ENCODE data around the gene BIN2. TPM values are rescaled to one million over a fixed set of nuclear protein-coding genes. Genes with fewer than 3 reads are reported as not detected.

Gene BIN2
- total RNA-seq, 1 donor from 2014 or later: not detected

DNA sequence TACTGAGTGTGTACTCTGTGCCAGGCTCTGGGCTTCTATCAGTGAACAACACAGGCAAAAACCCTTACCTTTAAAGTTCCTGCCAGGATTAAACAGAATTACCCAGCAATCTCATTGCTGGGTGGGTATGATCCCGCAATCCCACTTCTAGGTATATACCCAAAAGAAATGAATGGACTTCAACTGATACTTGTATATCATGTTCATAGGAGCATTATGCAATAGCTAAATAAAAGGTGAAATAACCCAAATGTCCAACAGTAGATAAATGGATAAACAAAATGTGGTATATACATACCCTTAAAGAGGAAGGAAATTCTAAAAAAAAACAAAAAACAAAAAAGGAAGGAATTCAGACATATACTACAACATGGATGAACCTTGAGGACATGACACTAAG is 70.7 kb downstream of the BIN2 start:
- no peak for DNase-seq

DNA sequence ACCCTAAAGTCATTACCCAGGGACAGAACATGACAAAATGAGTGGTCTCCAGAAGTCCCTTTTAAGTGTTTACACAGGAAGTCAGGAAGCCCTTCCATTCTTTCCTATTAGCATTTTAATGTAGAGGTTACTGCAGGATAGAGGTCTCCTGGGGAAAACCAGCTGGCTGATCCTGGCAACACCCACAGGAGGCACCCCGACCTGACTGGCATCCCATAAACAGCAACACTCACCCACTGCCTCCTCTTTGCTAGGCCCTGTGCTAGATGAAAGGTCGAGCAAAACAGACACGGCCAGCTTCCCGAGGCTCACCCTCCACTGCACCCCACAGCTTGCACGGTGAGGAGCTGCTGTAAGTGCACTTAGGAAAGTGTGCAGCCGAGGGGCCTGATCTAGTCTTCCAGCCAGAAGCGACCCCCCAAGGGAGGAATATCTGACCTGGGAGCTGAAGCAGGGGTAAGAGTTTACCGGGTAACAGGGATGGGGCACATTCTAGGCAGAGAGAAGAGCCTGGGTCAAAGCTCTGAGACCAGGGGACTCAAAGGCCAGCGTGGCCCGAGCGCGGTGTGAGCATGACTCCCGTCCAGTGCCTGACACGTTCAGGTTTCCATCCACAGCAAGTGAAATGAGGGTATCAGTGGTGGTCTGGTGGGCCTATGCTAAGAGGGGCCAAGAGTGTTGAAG is 76.3 kb downstream of the BIN2 start:
- no peak for DNase-seq

DNA sequence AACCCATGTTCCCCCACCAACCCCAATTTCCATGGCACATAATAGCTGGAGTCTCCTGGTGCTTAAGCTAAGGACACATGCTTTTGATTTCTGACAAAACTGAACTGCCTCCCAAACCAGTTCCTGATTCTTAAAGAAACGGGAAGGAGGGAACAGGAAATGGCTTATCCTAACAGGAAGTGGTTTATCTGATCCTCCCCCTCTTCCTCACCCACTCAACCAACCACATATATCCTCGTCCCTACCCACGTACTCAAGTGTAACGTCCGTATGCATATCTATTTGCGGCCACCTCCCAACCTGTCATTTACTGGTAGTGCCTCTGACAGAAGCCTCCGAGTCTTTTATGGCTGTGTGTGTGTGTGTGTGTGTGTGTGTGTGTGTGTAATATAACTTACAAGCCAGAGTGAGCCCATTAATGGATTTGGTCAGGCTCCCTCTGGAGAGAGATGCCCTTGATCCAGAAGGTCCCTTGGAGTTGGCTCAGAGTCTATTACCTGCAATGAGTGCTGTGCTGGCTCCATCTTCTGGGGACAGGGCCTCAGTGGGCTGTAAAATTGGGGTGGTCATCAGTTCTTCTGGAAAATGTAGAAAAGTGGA is 77.6 kb downstream of the BIN2 start:
- peak; percentile 53 for DNase-seq

DNA sequence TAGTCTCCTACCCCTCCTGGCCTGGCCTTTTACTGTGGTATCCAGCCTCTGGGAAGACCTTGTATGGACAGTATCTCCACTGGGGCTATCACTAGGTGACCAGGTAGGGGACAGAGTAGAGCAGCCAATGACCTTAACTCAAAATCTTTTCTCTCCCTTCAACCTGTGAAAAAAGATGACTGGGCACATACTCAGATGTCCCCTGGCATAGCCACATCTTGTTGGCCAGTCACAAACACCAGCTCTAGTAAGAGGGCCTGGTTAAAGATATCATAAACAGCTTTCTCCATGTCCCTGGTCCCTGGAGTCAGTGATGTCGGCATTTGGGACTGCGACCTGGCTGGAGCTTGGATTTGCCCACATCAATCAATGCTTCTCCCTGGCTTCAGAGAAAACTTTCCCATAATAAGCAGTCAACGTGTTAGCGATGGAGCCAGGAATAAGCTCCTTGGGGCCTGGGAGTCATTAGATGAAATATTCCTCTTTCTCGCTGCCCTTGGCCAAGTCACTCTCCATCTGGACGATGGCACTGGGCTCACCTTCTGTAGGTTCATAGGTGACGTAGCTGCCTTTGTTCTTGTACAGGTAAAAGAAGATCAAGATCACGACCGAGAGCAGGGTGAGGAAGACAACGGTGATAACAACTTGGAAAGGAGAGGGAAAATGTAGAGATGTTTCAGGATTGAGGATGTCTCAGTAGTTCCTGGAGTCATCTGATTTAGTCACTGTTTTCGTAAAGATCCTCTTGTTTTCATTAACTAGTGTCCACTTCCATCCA is 78.3 kb downstream of the BIN2 start:
- DNase-seq: no peak

DNA sequence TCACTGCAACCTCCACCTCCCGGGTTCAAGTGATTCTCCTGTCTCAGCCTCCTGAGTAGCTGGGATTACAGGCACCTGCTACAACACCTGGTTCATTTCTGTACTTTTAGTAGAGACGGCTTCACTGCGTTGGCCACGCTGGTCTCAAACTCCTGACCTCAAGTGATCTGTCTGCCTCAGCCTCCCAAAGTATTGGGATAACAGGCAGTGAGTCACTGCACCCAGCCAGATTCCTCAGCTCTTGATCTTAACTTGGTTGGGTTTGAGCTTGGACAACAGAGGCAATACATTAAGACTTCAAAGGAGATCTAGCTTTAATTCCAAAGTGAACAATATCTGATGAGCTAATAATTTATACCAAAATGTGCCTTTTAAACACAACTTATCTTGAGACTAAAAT is 79.7 kb downstream of the BIN2 start:
- no peak for DNase-seq

DNA sequence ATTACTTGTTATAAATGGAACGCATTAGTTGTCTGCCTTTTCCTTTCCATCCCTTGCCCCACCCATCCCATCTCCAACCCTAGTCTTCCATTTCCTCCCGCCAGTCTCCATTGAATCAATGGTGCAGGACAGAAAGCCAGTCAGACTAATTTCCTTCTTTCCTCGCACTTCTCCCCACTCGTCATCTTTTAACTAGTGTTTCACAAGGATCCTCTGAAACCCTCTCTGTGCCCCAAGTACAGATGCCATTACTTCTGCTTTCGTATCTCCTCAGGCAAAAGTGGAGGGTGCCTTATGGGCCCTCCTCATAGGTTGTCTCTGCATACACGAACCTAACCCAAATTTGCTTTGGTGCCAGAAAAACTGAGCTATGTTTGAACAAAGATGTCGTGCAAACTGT is 81.1 kb downstream of the BIN2 start:
- no peak for DNase-seq

DNA sequence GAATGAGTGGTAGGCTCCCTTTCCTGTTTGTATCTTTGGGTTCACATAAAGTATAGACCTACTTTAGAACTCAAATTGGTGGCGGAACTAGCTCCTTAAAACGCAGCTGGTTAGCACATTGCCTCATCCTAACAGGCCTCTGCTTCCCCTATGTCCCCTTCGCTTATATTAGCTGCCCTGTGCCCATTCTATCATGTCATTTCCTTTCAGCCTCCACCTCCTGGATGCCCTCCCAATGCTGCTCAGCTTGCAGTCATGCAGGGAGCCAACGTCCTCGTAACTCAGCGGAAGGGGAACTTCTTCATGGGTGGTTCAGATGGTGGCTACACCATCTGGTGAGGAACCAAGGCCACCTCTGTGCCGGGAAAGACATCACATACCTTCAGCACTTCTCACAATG is 81.9 kb downstream of the BIN2 start:
- no peak for DNase-seq

DNA sequence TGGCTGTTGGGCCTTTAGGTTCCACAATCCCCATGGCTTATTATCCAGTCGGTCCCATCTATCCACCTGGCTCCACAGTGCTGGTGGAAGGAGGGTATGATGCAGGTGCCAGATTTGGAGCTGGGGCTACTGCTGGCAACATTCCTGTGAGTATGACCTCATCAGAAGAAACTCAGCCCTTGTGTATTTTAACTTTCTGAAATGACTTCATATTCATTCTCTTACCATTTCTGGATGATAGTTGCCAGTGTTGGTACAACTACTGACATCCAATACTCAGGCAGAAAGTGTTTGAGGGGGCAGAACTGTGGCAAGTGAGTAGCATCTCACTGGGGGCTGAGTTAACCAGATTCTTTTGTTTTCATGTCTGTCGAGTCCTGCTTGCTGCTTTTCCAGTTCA is 83.0 kb downstream of the BIN2 start:
- DNase-seq: no peak

DNA sequence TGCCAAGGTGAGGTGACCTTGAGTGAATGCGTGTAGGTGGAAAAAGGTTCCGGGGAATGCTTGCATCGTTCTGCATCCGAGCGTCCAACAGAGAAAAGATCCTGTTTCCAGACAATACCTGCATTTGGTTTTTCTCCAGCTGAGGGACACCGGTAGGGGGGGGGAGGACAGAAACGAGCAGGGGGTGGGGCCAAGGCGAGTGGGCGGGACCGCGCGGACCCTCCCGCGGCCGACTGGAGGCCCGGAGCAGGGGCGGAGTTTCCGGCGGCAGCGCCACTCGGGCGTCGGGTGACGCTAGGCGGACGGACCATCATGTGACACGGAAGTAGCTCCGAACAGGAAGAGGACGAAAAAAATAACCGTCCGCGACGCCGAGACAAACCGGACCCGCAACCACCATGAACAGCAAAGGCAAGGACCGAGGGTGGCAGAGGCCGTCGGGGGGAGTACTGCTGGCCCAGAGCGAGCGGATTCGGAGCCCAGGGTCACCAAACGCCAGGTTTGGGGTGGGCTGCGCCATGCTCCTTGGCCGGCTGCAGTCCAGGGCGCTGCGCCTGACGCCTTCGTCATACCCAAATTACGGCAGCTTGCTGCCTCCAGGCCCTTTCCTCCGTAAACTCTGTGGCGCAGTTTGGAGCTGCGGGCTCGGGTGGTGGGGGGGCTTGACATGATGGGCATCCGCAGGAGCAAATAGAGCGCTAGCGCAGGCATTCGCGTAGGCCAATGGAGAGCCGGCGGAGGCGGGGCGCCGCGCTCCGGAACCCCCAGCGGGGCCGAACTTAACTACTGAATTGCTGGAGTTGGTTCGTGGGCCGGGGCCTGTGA is 85.3 kb downstream of the BIN2 start, which contains the start of gene DAZAP2:
Gene DAZAP2 (plus strand): TSS at position 317 of the 825 bp plus-strand sequence. CDS start 82 bp downstream, at position 399.
- peak; percentile 97 for DNase-seq

DNA sequence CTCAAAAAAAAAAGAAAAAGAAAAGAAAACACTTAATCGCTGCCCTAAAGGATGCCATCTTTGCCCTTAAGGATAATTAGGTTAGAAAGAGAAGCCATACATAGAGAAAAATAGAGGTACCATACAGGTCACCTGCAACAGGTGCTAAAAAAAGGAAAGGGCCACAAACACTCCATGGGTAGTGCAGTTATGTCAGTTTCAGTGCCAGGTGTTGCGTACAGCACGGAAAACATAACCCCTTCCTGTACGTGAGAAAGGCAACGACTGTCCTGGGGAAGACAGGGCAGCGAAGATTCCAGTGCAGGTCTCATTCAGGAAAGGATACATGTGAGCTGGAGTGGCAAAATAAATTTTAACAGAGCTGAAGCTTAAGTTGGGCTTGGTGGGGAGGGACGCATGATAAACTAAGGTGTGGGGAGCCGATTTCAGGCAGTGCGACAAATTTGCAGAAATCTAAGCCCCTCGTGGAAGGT is 85.9 kb downstream of the BIN2 start:
- peak; percentile 29 for DNase-seq

DNA sequence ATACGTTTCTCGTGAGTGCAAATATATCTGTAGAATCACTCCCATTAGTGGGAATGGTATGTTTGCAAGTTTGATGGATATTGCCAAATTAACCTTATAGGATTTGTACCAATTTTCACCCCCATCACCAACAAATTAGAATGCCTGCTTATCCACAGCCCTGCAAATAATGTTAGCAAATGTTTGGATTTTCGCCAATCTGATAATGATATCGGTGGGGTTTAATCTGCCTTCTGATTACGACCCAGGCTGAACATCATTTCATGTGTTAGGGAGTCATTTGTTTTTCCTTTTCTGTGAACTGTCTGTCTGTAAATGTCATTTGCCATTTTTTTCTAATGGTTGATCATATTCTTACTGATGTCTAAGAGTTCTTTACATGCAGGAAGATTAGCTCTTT is 89.4 kb downstream of the BIN2 start:
- no peak for DNase-seq

DNA sequence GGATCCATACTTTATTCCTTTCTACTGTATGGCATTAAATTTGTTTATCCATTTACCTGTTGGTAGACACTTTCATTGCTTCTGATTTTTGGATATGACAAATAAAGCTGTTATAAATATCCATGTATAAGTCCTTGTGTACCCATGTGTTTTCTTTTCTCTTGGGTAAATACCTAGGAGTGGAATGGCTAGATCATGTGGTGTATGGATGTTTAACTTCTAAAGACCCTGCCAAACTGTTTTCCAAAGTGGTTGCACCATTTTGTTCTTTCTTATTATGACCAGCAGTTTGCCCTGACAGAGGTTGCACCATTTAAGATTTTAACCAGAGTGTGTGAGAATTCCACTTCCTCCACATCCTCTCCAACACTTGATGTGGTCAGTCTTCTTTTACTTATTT is 91.3 kb downstream of the BIN2 start:
- no peak for DNase-seq

Other genes with a start within 250 kb of the BIN2 start
- gene CSRNP2, start 240.6 kb downstream of the BIN2 start, total RNA-seq: 28.4 and 29.3 TPM in 2 replicates
- gene TFCP2, start 151.0 kb downstream of the BIN2 start, total RNA-seq: 10.9 and 20.8 TPM in 2 replicates
- gene POU6F1, start 106.1 kb downstream of the BIN2 start, total RNA-seq: 2.6 and 4.8 TPM in 2 replicates
- gene DAZAP2, start 85.3 kb downstream of the BIN2 start, total RNA-seq: 78.6 and 129 TPM in 2 replicates
- 15.1 and 24.0 TPM in 2 replicates for gene SMAGP, start 53.8 kb downstream of the BIN2 start, total RNA-seq
- not detected in 2 replicates for gene CELA1, start 22.5 kb upstream of the BIN2 start, total RNA-seq
- 19.9 and 38.8 TPM in 2 replicates for gene GALNT6, start 67.2 kb upstream of the BIN2 start, total RNA-seq
- gene SLC4A8, start 100.7 kb upstream of the BIN2 start, total RNA-seq: 1.3 and 1.7 TPM in 2 replicates